K562 (cell line): ENCODE measurements around the gene ZNF726. TPM values are rescaled to one million over a fixed set of nuclear protein-coding genes. Genes with fewer than 3 reads are reported as not detected.

Experiments used
- ATAC-seq: fragments of 200-7000 bp; cut with Tn5 transposase; 3 replicates; pipeline ENCODE4 v1.9.1; 2020; ENCODE audit warnings: moderate library complexity
- BruUV-seq: library from RNA; stranded (reverse); fragments of 400-500 nt; replicated peaks from 2 replicates; lab custom pipeline; 2021; lab: Mats Ljungman, UMichigan
- CTCF ChIA-PET: fragments of 300-600 bp; formaldehyde crosslinking; extraction: SDS; loops from one replicate; lab custom pipeline; 2021; ENCODE audit warnings: low intra/inter-chr PET ratio; lab: Yijun Ruan, JAX
- POLR2A ChIA-PET: fragments of 300-600, 350-650 bp; sonication (Branson Sonifier 250); formaldehyde crosslinking; extraction: SDS; loops from one replicate; lab custom pipeline; 2021; ENCODE audit warnings: antibody characterized with exemption, inconsistent platforms; lab: Yijun Ruan, JAX
- DNase-seq, 4 experiments: peaks; one replicate each; pipeline versions ENCODE4 v3.0.0 to v3.0.0-alpha.2; 2011 to 2018; ENCODE audit warnings: low spot score in 3 of 4, mixed read lengths in 3 of 4; ENCODE audit errors: extremely low read depth in 1 of 4
- FAIRE-seq: peaks from 2 replicates; lab custom pipeline; 2011; peaks lifted over from hg19 to GRCh38; lab: Jason Lieb, UNC
- H2AFZ ChIP-seq: 2 replicates; pipeline ENCODE4 v1.6.0; 2011; ENCODE audit warnings: low read depth, low read length, control low read depth, inconsistent platforms
- H3K27ac ChIP-seq: fragments of 200-600 bp; 3 replicates; pipeline ENCODE4 v1.8.0; 2011; ENCODE audit warnings: low read depth, mild to moderate bottlenecking, control low read depth, inconsistent platforms, low read length, moderate library complexity, mixed read lengths; ENCODE audit errors: extremely low read depth
- H3K27me3 ChIP-seq, 2 experiments: fragments of 300-600 bp in 1 of 2; 2 replicates in 1 of 2; 3 replicates in 1 of 2; pipeline versions ENCODE4 v1.6.0 to v1.8.0; 2011; ENCODE audit warnings: inconsistent platforms in 2 of 2, low read length in 2 of 2, mild to moderate bottlenecking in 1 of 2, mixed read lengths in 1 of 2, moderate library complexity in 1 of 2; ENCODE audit not compliant: control insufficient read depth in 2 of 2, insufficient read depth in 2 of 2
- H3K36me3 ChIP-seq: fragments of 300-600 bp; 3 replicates; pipeline ENCODE4 v1.8.0; 2011; ENCODE audit warnings: mild to moderate bottlenecking, low read length, inconsistent platforms; ENCODE audit not compliant: control insufficient read depth, insufficient read depth
- H3K4me1 ChIP-seq, 2 experiments: fragments of 200-600 bp in 1 of 2; replicated peaks in 1 of 2; 2 replicates in 1 of 2; 3 replicates in 1 of 2; pipeline versions ENCODE4 v1.5.1 to v1.8.0; 2011; ENCODE audit warnings: inconsistent platforms in 2 of 2, low read length in 2 of 2, mild to moderate bottlenecking in 1 of 2, mixed read lengths in 1 of 2, moderate library complexity in 1 of 2; ENCODE audit not compliant: control insufficient read depth in 2 of 2, insufficient read depth in 2 of 2
- H3K4me2 ChIP-seq: 2 replicates; pipeline ENCODE4 v1.6.1; 2011; ENCODE audit warnings: low read length, control low read depth, inconsistent platforms, mixed read lengths; ENCODE audit not compliant: insufficient read depth
- H3K4me3 ChIP-seq: fragments of 200-600 bp; sonication (generic), shearing (Covaris generic); 2 replicates; pipeline ENCODE4 v1.5.1; 2016; ENCODE audit warnings: control low read depth, inconsistent platforms
- H3K79me2 ChIP-seq: fragments of 200-600 bp; 3 replicates; pipeline ENCODE4 v1.8.0; 2011; ENCODE audit warnings: low read length, inconsistent platforms; ENCODE audit not compliant: control insufficient read depth, insufficient read depth
- H3K9ac ChIP-seq, 2 experiments: 2 replicates each; pipeline versions ENCODE4 v1.6.0 to v1.6.1; 2011; ENCODE audit warnings: low read depth in 2 of 2, low read length in 2 of 2, control low read depth in 1 of 2, inconsistent platforms in 1 of 2, mild to moderate bottlenecking in 1 of 2, mixed read lengths in 1 of 2; ENCODE audit not compliant: insufficient read depth in 1 of 2
- H3K9me1 ChIP-seq: one replicate; pipeline ENCODE4 v1.6.0; 2011; ENCODE audit warnings: inconsistent platforms, mild to moderate bottlenecking, low read length, moderate library complexity; ENCODE audit not compliant: control insufficient read depth, insufficient read depth
- H3K9me3 ChIP-seq: replicated peaks from 2 replicates; pipeline ENCODE4 v1.5.1; 2011; ENCODE audit warnings: low read depth, low read length, inconsistent platforms; ENCODE audit not compliant: control insufficient read depth, insufficient read depth
- H4K20me1 ChIP-seq: replicated peaks from 2 replicates; pipeline ENCODE4 v1.6.1; 2011; ENCODE audit warnings: low read length, inconsistent platforms, mixed read lengths; ENCODE audit not compliant: control insufficient read depth, insufficient read depth
- CC2D1A ChIP-seq: fragments of 450-650 bp; IDR thresholded peaks from 2 replicates; pipeline ENCODE4 v1.6.1; 2017; ENCODE audit warnings: mild to moderate bottlenecking
- FOS ChIP-seq: IDR thresholded peaks from 3 replicates; pipeline ENCODE4 v1.6.1; 2011; ENCODE audit not compliant: insufficient read length; ENCODE audit errors: extremely low read depth
- GMEB1 ChIP-seq: fragments of 250-450 bp; sonication (Bioruptor Pico); IDR thresholded peaks from 2 replicates; pipeline ENCODE4 v1.4.0; 2020; ENCODE audit warnings: mild to moderate bottlenecking
- HNRNPL ChIP-seq: fragments of 200-400 bp; formaldehyde crosslinking; IDR thresholded peaks from 2 replicates; pipeline ENCODE4 v1.6.1; 2017; ENCODE audit warnings: low read depth, mild to moderate bottlenecking, low read length
- MYC ChIP-seq, 2 experiments: fragments of 250-450 bp in 1 of 2; sonication (Bioruptor Pico) in 1 of 2; IDR thresholded peaks; 2 replicates each; pipeline versions ENCODE4 v1.5.1 to v1.6.1; 2012 to 2021; ENCODE audit warnings: low read depth in 2 of 2, borderline replicate concordance in 1 of 2, improper control_type of control experiment in 1 of 2, low read length in 1 of 2, mild to moderate bottlenecking in 1 of 2, moderate library complexity in 1 of 2
- SNAPC5 ChIP-seq: fragments of 250-450 bp; sonication (Bioruptor Pico); IDR thresholded peaks from 2 replicates; pipeline ENCODE4 v1.8.0; 2021; ENCODE audit warnings: moderate library complexity, mild to moderate bottlenecking, inconsistent platforms
- SUPT5H ChIP-seq: fragments of 450-650 bp; IDR thresholded peaks from 2 replicates; pipeline ENCODE4 v1.6.1; 2016
- TSC22D4 ChIP-seq: fragments of 450-650 bp; IDR thresholded peaks from 2 replicates; pipeline ENCODE4 v1.6.1; 2016; ENCODE audit warnings: missing genetic modification characterization, missing biosample characterization, control low read depth
- WGBS: fragments of 100-300 bp; shearing (Covaris generic); methylation state at CpG from one replicate; pipeline ENCODE4 v1.1.6; 2016; ENCODE audit warnings: low coverage, mixed read lengths; ENCODE audit not compliant: insufficient coverage; ENCODE audit errors: missing lambda C conversion rate; 5-methylcytosine and 5-hydroxymethylcytosine counted together
- in situ Hi-C: fragments of 300-500 bp; cut with MboI; formaldehyde crosslinking; loops from 4 replicates; pipeline ENCODE4 v1.15.0; 2018; ENCODE audit warnings: inconsistent platforms, mixed read lengths
- intact Hi-C: fragments of 100-400 bp; cut with micrococcal nuclease; formaldehyde crosslinking; loops from 2 replicates; pipeline ENCODE4 v1.14.2; 2022
- polyA plus RNA-seq, 8 experiments: library from polyadenylated mRNA; depleted of rRNA in 4 of 8; stranded (reverse) in 5 of 8; unstranded in 3 of 8; fragments of >200 nt; fragmentation: Nextera tagmentation in 2 of 8; fragmentation: Illumina TruSeq in 1 of 8; extraction: Ambion mirVana in 2 of 8; extraction: Trizol in 1 of 8; gene quantifications; 2 replicates each; pipeline versions ENCODE4 v1.2.1 to v1.2.3, GENCODE V29; 2011 to 2014; ENCODE audit warnings: inconsistent platforms in 1 of 8, missing spikeins in 1 of 8
- total RNA-seq, 7 experiments: library from RNA; depleted of rRNA in 6 of 7; stranded (reverse); fragments of >200 nt in 6 of 7; fragmentation: Illumina TruSeq in 2 of 7; extraction: Trizol in 2 of 7; gene quantifications; 2 replicates each; pipeline versions ENCODE4 v1.2.1 to v1.2.3, GENCODE V29; 2011 to 2021; ENCODE audit warnings: low replicate concordance in 1 of 7
- TF ChIP-seq, protein P1 (sequence below), 2 experiments: fragments of 150-350 bp in 1 of 2; IDR thresholded peaks; 2 replicates each; pipeline ENCODE4 v1.6.1; 2012 to 2016; ENCODE audit warnings: low read depth in 2 of 2, low read length in 2 of 2, mild to moderate bottlenecking in 1 of 2, moderate library complexity in 1 of 2
- TF ChIP-seq, protein P2 (sequence below): fragments of 250-450 bp; sonication (Bioruptor Pico); IDR thresholded peaks from 2 replicates; pipeline ENCODE4 v1.4.0; 2020; ENCODE audit warnings: borderline replicate concordance

The ZNF726 gene
- total and polyA plus RNA-seq, 9 of the 15 experiments (the other 6 are each of a cell fraction or from before 2014, with no cell fraction given), result 8.6 to 20.8 (median 14.6) TPM

- intact Hi-C loops, result no loop called here
- Histone ChIP-seq H3K9me3 (no peaks in the 10 kb centered on the region), H3K9ac (no peak overlapping the region), H3K79me2 (no peaks in the 10 kb centered on the region), H3K27me3 (no peaks in the 10 kb centered on the region), H4K20me1 (no peaks in the 10 kb centered on the region), H3K36me3 (no peaks in the 10 kb centered on the region), H3K27ac (no peak overlapping the region), H3K4me2 (no peak overlapping the region), H3K4me1 (no peaks in the 10 kb centered on the region), H2AFZ (no peak overlapping the region), H3K9me1 (no peaks in the 10 kb centered on the region), H3K4me3 (no peak overlapping the region)
- BruUV-seq, result no TSS peak
- ATAC-seq (no peak), FAIRE-seq (no peak), DNase-seq (no peak)
- ChIA-PET CTCF (no interaction called here), POLR2A (no interaction called here)
- in situ Hi-C loops, result no loop called here
- WGBS, result 0% methylated on average over 1 of the region's 1 CpG
- TF ChIP-seq HNRNPL (no peak), MYC (IDR thresholded peaks at IDR 0.05; ENCODE audit: low read depth, low read length) (no peak), MYC (CRISPR knock-in tag; IDR thresholded peaks at IDR 0.05; ENCODE audit: borderline replicate concordance, low read depth) (no peak), SNAPC5 (CRISPR knock-in tag) (no peak), FOS (no peak), TSC22D4 (tag) (no peak), GMEB1 (CRISPR knock-in tag) (no peak), SUPT5H (no peak), CC2D1A (no peak)
- TF ChIP-seq, protein P1, sequence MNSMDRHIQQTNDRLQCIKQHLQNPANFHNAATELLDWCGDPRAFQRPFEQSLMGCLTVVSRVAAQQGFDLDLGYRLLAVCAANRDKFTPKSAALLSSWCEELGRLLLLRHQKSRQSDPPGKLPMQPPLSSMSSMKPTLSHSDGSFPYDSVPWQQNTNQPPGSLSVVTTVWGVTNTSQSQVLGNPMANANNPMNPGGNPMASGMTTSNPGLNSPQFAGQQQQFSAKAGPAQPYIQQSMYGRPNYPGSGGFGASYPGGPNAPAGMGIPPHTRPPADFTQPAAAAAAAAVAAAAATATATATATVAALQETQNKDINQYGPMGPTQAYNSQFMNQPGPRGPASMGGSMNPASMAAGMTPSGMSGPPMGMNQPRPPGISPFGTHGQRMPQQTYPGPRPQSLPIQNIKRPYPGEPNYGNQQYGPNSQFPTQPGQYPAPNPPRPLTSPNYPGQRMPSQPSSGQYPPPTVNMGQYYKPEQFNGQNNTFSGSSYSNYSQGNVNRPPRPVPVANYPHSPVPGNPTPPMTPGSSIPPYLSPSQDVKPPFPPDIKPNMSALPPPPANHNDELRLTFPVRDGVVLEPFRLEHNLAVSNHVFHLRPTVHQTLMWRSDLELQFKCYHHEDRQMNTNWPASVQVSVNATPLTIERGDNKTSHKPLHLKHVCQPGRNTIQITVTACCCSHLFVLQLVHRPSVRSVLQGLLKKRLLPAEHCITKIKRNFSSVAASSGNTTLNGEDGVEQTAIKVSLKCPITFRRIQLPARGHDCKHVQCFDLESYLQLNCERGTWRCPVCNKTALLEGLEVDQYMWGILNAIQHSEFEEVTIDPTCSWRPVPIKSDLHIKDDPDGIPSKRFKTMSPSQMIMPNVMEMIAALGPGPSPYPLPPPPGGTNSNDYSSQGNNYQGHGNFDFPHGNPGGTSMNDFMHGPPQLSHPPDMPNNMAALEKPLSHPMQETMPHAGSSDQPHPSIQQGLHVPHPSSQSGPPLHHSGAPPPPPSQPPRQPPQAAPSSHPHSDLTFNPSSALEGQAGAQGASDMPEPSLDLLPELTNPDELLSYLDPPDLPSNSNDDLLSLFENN (IDR thresholded peaks at IDR 0.05; ENCODE audit: low read depth in 2 of 2, low read length in 2 of 2), result no peak
- TF ChIP-seq, protein P2, sequence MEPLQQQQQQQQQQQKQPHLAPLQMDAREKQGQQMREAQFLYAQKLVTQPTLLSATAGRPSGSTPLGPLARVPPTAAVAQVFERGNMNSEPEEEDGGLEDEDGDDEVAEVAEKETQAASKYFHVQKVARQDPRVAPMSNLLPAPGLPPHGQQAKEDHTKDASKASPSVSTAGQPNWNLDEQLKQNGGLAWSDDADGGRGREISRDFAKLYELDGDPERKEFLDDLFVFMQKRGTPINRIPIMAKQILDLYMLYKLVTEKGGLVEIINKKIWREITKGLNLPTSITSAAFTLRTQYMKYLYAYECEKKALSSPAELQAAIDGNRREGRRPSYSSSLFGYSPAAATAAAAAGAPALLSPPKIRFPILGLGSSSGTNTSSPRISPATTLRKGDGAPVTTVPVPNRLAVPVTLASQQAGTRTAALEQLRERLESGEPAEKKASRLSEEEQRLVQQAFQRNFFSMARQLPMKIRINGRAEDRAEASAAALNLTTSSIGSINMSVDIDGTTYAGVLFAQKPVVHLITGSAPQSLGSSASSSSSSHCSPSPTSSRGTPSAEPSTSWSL (CRISPR knock-in tag), result no peak
Measured at GRCh38 chr19:23978068-23978467, 63.4 kb downstream of the ZNF726 start.
